ENCODE data around the gene PRKCG. TPM values are rescaled to one million over a fixed set of nuclear protein-coding genes. Genes with fewer than 3 reads are reported as not detected.

Gene PRKCG
- total RNA-seq, 1 experiment from 2014 or later, result 0.84 TPM

DNA sequence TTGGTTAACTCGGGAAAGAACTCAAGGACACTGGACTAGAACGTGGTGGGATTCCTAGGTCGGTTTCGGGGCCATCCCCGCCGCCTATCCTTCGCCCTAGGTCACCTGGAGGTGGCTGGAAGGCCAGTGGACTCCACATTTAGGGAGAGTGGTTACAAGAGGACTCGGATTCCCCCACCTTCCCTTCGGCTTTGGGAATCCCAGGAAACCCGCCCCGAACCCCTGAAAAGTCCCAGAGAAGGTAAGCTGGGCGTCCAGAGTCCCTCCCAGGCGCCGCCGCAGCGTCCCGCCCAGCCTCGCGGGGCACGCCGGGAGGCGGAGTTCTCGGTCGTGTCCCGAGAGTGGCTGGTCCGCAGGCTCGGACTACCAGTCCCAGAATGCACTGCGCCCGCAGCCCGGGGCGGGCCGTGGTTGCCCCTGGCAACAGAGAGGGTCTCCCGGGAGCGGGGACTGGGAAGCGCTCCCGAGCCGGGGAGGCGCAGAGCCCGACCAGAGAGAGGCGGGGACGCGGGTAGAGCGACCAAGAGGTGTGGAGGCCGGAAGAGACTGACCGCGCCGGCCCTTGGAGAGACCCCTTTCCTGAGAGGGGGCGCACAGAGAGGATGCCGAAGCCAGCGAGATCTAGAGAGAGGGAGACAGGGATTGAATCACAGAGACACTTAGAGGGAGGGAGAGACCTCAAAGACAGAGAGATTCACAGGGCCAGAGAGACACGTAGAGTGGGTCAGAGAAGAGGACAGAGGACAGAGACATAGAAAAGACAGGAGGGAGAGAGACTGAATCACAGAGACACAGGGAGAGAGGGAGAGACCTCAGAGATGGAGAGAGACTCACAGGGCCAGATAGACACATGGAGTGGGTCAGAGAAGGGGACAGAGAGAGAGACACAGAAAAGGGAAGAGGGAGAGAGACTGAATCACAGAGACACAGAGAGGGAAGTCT is 2.6 kb upstream of the PRKCG start:
- ChIA-PET POLR2A (ENCODE audit: low non-redundant PET) (interaction anchor here (0.6 kb wide), 1 partner anchor 63 kb away, joined by 3 read pairs; no protein-coding TSS in a partner anchor), CTCF (interaction anchor here (0.9 to 1.5 kb wide), 3 partner anchors 12 to 152 kb away, joined by 3 to 8 read pairs (median 4); partner anchors contain the start of gene MYADM)
- DNase-seq (ENCODE audit: low spot score), result peak; percentile 97
- H3K27me3 ChIP-seq (replicated peaks; ENCODE audit: insufficient read depth, low read depth, low read length, poor library complexity), result peaks cover 22% of the 10 kb centered on the region
- TF ChIP-seq EZH2 (IDR thresholded peaks at IDR 0.05; ENCODE audit: borderline replicate concordance, low read depth, low read length, poor library complexity, severe bottlenecking), result no peak
- TF ChIP-seq CTCF (conservative IDR thresholded peaks at IDR 0.05; ENCODE audit: low read depth, low read length), result no peak
- intact Hi-C loops (cut with micrococcal nuclease; ENCODE audit: unreplicated experiment), result no loop called here
- no TSS peak for BruUV-seq (replicated peaks)
- peaks cover 11% of the 10 kb centered on the region for H3K36me3 ChIP-seq (ENCODE audit: insufficient read depth, low read length, poor library complexity, severe bottlenecking)
- H3K4me3 ChIP-seq (ENCODE audit: low read depth, low read length, poor library complexity, severe bottlenecking), result peak overlapping the region; percentile 51
- no peaks in the 10 kb centered on the region for H3K9me3 ChIP-seq (ENCODE audit: low read depth, low read length, poor library complexity, severe bottlenecking)
- H3K27ac ChIP-seq (ENCODE audit: low read depth, low read length, poor library complexity, severe bottlenecking), result peak overlapping the region; percentile 60
- peaks cover 28% of the 10 kb centered on the region for H3K4me1 ChIP-seq (ENCODE audit: insufficient read depth, low read length, poor library complexity, severe bottlenecking)

GRCh38 chr19:53880711-53881481 is 1.1 kb upstream of the PRKCG start:
- peaks cover 25% of the 10 kb centered on the region for H3K27me3 ChIP-seq (replicated peaks; ENCODE audit: insufficient read depth, low read depth, low read length, poor library complexity)
- H3K4me1 ChIP-seq (ENCODE audit: insufficient read depth, low read length, poor library complexity, severe bottlenecking), result peaks cover 28% of the 10 kb centered on the region
- intact Hi-C loops (cut with micrococcal nuclease; ENCODE audit: unreplicated experiment), result no loop called here
- CTCF ChIA-PET, result interaction anchor here (1.0 kb wide), 1 partner anchor 149 kb away, joined by 4 read pairs; no protein-coding TSS in a partner anchor
- POLR2A ChIA-PET (ENCODE audit: low non-redundant PET), result no interaction called here
- no TSS peak for BruUV-seq (replicated peaks)
- DNase-seq (ENCODE audit: low spot score), result no peak
- no peaks in the 10 kb centered on the region for H3K9me3 ChIP-seq (ENCODE audit: low read depth, low read length, poor library complexity, severe bottlenecking)
- peak overlapping the region; percentile 46 for H3K4me3 ChIP-seq (ENCODE audit: low read depth, low read length, poor library complexity, severe bottlenecking)
- H3K36me3 ChIP-seq (ENCODE audit: insufficient read depth, low read length, poor library complexity, severe bottlenecking), result peaks cover under 1% of the 10 kb centered on the region
- TF ChIP-seq CTCF (conservative IDR thresholded peaks at IDR 0.05; ENCODE audit: low read depth, low read length) (no peak), EZH2 (IDR thresholded peaks at IDR 0.05; ENCODE audit: borderline replicate concordance, low read depth, low read length, poor library complexity, severe bottlenecking) (no peak)
- H3K27ac ChIP-seq (ENCODE audit: low read depth, low read length, poor library complexity, severe bottlenecking), result no peak overlapping the region

DNA sequence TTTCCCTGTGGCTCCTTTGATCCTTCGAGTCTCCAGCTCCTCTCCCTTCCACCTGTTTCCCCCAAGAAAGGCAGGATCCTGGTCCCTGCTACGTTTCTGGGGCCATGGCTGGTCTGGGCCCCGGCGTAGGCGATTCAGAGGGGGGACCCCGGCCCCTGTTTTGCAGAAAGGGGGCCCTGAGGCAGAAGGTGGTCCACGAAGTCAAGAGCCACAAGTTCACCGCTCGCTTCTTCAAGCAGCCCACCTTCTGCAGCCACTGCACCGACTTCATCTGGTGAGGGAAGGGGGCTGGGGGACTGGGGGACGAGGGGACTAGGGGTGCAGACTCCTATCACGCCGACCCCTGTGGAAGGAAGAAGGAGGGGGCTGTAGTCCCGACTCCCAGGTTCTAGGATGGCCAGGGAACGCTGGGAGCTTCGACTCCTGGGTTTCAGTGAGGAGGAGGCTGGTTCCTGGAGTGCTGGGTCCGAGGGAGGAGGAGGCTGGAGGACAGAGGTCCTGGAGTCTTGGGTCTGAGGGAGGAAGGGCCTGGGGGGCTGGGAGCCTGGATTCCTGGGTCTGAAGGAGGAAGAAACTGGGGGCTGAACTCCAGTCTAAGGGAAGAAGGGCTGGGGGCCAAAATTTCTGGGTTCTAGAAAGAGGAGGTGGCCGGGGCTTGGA is 524 bp downstream of the PRKCG start:
- Histone ChIP-seq H3K27ac (ENCODE audit: low read depth, low read length, poor library complexity, severe bottlenecking) (no peak overlapping the region), H3K4me3 (ENCODE audit: low read depth, low read length, poor library complexity, severe bottlenecking) (peak overlapping the region; percentile 46), H3K36me3 (ENCODE audit: insufficient read depth, low read length, poor library complexity, severe bottlenecking) (no peaks in the 10 kb centered on the region), H3K9me3 (ENCODE audit: low read depth, low read length, poor library complexity, severe bottlenecking) (no peaks in the 10 kb centered on the region), H3K27me3 (replicated peaks; ENCODE audit: insufficient read depth, low read depth, low read length, poor library complexity) (peaks cover 25% of the 10 kb centered on the region), H3K4me1 (ENCODE audit: insufficient read depth, low read length, poor library complexity, severe bottlenecking) (peaks cover 28% of the 10 kb centered on the region)
- CTCF ChIA-PET, result interaction anchor here (0.6 kb wide), 1 partner anchor 29 kb away, joined by 3 read pairs; no protein-coding TSS in a partner anchor
- no TSS peak for BruUV-seq (replicated peaks)
- TF ChIP-seq CTCF (conservative IDR thresholded peaks at IDR 0.05; ENCODE audit: low read depth, low read length) (0 out of 2 replicates have a peak, but pooled peaks have one; percentile 28), EZH2 (IDR thresholded peaks at IDR 0.05; ENCODE audit: borderline replicate concordance, low read depth, low read length, poor library complexity, severe bottlenecking) (no peak)
- intact Hi-C loops (cut with micrococcal nuclease; ENCODE audit: unreplicated experiment), result no loop called here
- POLR2A ChIA-PET (ENCODE audit: low non-redundant PET), result interaction anchor here (0.7 kb wide), 1 partner anchor 10 kb away, joined by 3 read pairs; no protein-coding TSS in a partner anchor
- DNase-seq (ENCODE audit: low spot score), result no peak
